NCI-H2107 treated with DMSO at 0.1 percent for 48 hours (cell line): Measurements from ENCODE around the gene FKBP7.
"Not testable (repeated sequence)": the region's sequence is repeated elsewhere in the genome, so short reads cannot be mapped to it uniquely, and the experiment has no call there.

Experiments used
- DNase-seq: peaks from one replicate; lab custom pipeline; 2025; ENCODE audit not compliant: unreplicated experiment; lab: John Stamatoyannopoulos, UW

The FKBP7 gene

DNA sequence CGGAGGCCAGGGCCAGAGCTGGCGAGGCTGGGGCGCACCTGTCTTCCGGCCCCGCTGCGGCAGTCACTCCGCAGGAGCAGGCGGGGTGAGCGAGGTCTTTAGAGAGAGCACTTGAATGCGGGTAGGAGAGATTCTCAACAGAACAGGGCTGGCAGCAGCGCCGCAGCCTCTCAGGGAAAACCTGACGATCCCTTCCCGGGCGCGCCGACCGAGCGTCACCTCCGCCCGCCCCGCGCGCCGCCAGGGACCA is 28.0 kb downstream of the FKBP7 start:
- no peak for DNase-seq

GRCh38 chr2:178449700-178450523 is 28.5 kb downstream of the FKBP7 start:
- DNase-seq, result no peak

- DNase-seq, result no peak
Measured at GRCh38 chr2:178448968-178449661, 29.3 kb downstream of the FKBP7 start.

DNA sequence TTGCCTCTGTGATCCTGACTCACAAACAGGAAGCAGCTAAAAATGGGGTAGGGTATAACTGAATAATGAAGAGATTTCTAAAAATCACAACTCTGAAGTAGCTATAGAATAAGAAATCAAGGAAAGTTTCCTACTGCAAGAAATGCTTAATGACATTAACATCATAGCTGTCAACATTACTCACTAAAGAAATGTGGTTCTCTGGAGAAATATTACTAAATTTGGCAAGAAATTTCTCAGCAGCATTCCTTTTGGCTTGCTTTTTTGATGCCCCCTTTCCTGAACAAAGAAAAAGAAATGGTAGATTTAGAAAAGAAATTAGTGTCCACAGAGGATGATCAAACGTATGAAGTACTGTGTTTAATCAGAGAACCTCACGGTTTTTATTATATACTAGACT is 37.0 kb downstream of the FKBP7 start:
- DNase-seq, result no peak

DNA sequence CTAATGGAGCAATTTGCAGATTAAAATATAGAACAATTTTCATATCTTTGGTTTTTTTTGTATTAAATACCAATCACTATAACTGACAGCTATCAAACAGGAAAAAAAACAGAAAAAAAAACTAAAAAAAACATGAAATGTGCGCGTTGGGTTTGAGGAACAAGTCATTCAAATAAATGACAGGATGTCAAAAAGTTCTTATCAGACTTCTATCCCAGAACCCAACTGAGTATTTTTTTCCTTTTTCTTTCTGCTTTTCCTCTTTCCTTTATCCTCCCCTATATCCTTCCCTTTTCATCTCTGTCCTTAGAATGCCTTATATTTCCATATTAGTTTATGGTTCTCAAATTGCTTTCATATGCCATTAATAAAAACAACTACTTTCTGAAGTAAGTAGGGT is 41.7 kb downstream of the FKBP7 start:
- no peak for DNase-seq

GRCh38 chr2:178429336-178429735 is 49.1 kb downstream of the FKBP7 start:
- DNase-seq, result no peak

DNA sequence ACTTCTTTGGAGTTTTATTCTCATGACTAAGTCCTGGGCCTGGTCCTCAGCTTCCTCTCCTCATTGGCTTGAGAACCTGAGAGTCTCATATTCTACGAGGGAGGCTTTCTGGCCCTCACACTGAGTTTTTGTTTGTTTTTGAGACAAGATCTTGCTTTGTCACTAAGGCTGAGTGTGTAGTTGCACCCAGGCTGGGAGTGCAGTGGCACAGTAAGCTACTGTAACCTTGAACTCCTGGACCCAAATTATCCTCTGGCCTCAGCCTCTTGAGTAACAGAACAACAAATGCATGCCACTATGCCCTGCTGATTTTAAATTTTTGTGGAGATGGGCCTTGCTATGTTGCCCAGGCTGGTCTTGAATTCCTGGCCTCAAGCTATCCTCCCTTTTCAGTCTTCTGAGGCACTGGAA is 50.0 kb downstream of the FKBP7 start:
- DNase-seq, result no peak

GRCh38 chr2:178427458-178427857 is 50.9 kb downstream of the FKBP7 start:
- DNase-seq, result no peak

DNA sequence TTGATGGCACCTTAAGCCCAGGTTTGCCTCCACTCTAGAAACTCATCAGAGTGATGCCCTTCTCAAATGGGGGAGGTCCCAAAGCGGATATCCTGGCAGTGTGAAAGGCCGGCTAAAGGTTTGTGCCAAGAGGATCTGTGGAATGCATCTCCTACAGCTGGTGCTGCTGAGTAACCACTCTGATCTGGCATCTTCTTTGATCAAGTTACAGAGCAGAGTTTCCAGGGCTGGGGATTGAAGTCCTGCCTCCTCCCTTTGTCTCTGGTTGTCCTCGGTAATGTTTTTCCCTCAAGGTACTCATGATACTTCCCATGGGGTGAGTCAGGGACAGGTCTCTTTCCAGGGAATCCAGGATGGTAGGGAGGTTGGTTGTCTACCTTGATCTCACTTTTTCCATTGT is 52.0 kb downstream of the FKBP7 start:
- no peak for DNase-seq

GRCh38 chr2:178425255-178425827 is 53.1 kb downstream of the FKBP7 start:
- DNase-seq, result no peak

DNA sequence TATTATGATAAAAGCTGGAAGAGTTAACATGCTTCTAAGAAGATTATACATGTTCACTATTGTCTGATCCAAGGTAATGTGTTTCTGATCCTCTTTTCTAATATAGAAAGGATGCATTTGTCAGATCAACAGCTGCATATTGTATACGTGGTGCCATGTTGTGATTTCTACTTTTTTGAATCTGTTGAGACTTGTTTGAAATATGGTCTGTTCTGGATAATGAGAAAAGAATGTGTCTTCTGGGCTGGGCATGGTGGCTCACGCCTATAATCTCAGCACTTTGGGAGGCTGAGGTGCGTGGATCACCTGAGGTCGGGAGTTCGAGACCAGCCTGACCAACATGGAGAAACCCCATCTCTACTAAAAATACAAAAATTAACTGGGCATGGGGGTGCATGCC is 54.7 kb downstream of the FKBP7 start:
- not testable (repeated sequence) for DNase-seq

- DNase-seq, result no peak
Measured at GRCh38 chr2:178422097-178422496, 56.3 kb downstream of the FKBP7 start.

GRCh38 chr2:178420463-178420999 is 57.9 kb downstream of the FKBP7 start:
- no peak for DNase-seq

DNA sequence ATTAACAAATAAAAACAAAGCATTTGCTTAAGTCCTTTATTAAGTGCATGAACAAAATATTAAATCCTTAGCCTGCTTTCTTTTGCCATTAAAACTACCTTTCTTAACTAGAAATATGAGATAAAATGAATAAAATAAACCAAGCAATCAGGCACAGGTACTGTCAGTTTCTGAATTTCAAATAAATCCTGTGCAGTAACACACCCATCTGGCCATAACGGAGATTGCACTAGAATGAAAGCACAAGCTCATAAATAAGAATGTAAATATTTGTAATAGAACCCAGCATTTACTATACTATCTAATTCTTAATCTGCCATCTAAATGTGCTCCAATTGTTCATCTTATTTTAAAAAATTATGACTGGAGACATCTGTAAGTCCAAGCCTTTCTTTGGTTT is 59.3 kb downstream of the FKBP7 start:
- DNase-seq, result peak; percentile 18

DNA sequence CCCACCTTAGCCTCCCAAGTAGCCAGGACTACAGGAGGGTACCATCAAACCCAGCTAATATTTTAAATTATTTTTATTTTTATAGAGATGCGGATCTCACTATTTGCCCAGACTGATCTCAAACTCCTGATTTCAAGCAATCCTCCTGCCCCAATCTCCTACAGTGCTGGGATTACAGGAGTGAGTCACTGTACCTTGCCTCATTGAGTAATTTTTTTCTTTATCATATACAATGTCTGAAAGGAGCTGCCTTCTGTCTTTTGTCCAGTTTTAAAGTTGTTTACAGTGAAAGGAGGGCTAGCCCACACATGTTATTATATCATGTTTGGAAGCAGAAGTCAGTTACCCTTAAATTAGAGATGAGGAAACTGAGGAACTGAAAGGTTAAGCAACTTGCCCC is 60.0 kb downstream of the FKBP7 start:
- DNase-seq, result no peak

GRCh38 chr2:178417916-178418315 is 60.5 kb downstream of the FKBP7 start:
- no peak for DNase-seq

GRCh38 chr2:178415979-178416378 is 62.4 kb downstream of the FKBP7 start:
- DNase-seq, result no peak

DNA sequence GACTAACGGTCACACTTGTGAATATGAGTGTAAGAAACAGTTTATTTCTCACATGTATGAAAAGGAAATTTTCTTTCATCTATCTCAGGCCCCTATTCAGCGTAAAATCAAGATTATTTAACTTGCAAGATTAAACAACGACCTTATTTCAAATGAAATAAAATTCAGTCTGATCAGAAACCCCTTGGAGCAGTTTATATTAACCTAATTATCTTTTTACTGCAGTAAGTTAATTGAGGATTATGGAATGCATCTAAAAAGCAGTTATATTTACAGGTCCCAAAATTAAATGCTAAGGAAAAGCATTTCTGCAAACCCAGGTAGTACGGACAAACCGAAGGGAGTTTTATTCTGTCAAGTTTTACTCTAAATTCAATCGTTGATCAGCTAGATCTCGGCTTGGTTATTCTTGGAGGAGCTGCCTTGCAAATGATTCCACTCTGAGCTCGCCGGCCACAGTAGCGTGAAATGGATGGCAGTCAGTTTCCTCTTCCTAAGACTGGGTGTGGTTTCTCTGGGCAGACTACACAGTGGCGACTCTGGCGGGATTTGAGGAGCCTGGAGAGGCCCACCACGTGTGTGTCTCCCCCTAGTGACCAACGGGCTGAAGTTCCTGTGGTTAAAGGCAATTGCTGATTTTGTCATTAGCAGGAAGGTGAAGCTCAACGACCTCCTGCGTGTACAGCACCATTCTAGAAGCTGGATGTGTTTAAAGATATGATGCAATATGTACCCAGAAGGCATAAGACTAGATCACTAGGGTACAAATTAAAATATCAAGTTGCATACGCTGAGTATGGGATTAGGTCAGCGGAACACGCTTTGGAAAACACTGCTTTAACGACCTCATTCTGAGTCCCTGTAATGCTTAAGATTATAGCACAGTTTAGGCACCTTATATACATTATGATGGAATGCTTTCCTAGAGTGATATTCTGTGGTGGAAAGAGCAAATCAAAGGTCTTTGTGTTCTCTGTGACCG is 63.8 kb downstream of the FKBP7 start:
- peak; percentile 96 for DNase-seq
